ENCODE results near the gene ARPC3.

The ARPC3 gene

DNA sequence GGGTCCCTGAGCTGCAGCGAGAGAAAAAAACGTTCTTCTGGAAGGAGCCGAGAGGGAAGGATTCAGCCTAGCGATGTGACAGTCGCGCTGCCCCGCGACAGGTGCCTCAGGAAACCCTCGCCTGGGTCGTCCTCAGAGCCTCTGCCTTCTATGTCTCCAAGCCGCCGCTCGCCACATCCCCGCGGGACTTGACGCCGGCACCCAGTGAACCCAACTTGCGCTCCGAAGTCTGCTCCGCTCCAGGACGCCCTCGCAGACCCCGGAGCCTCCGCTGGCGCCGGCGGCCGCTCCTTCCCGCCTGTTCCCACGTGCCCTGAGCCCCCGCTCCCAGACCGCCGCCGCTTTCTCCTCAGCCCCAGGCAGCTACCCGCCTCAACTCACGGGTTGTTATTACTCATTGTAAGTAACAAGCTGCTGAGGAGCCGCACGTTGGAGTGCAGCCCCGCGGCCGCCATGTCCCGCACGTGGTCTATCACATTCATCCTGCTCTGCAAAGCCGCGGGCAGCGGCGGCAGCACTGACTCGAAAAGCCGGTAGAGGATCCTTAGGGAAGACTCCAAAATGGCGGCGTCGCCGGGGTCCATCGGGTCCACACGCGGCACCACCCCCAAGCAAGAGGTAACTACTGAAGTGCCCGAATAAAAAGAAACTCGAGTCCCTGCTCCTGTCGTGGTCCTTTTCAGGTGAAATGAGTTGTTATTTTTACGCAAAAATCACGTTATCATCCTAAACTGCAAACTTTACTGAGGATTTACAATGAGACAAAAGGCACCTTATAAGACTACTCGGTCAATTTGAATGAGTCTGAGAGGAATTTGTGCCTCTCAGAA, 46.8 kb downstream of the ARPC3 start, which contains the start of gene ANAPC7:
Gene ANAPC7 (minus strand): TSS at position 563 of the 830 bp plus-strand sequence. CDS start 81 bp downstream, at position 482.
- H3K4me3 Mint-ChIP-seq: peak within 1 kb of the TSS; percentile 91
- CTCF ChIA-PET: interaction anchor here (1.1 to 1.8 kb wide), 2 partner anchors 28 to 30 kb away, joined by 3 to 5 read pairs; no protein-coding TSS in a partner anchor
- H3K4me1 Mint-ChIP-seq: peaks cover 37% of the 10 kb centered on the region
- peaks cover 19% of the 10 kb centered on the region for H3K36me3 Mint-ChIP-seq
- H3K27ac Mint-ChIP-seq: peak within 1 kb of the TSS; percentile 99
- H3K27me3 Mint-ChIP-seq: no peaks in the 10 kb centered on the region
- peak; percentile 91 for DNase-seq
- no peaks in the 10 kb centered on the region for H3K9me3 Mint-ChIP-seq

All from activated naive CD4-positive, alpha-beta T cell treated with anti-CD3 and anti-CD28 coated beads, Interleukin-2, amount 10 ng/mL, durations not matched to agents 7 days and 5 days (primary cell).